ENCODE data around the gene FANCD2.

- TF ChIP-seq EZH2 (IDR thresholded peaks at IDR 0.05; ENCODE audit: insufficient read depth, poor library complexity, severe bottlenecking) (no peak), EZH2phosphoT487 (IDR thresholded peaks at IDR 0.05; ENCODE audit: insufficient read depth, low read depth) (no peak)
These were observed 19.0 kb upstream of the FANCD2 start for GRCh38 chr3:10007126-10007782.

Measured in GM23248 (cell line).